MG63 (cell line): Measurements from ENCODE around the gene KCNQ1. TPM values are rescaled to one million over a fixed set of nuclear protein-coding genes. Genes with fewer than 3 reads are reported as not detected.

Experiments used
- DNase-seq: peaks from one replicate; pipeline ENCODE4 v3.0.0-alpha.2; 2020
- H3K27me3 ChIP-seq: fragments of 250-450 bp; sonication (Bioruptor Pico); 2 replicates; pipeline ENCODE4 v1.5.1; 2020; ENCODE audit warnings: mild to moderate bottlenecking, moderate library complexity
- H3K36me3 ChIP-seq: fragments of 250-450 bp; sonication (Bioruptor Pico); 2 replicates; pipeline ENCODE4 v1.5.1; 2020; ENCODE audit warnings: mild to moderate bottlenecking, moderate library complexity
- H3K4me3 ChIP-seq: fragments of 250-450 bp; sonication (Bioruptor Pico); 2 replicates; pipeline ENCODE4 v1.5.1; 2020; ENCODE audit warnings: mild to moderate bottlenecking, moderate library complexity
- H3K9me3 ChIP-seq: fragments of 250-450 bp; sonication (Bioruptor Pico); 2 replicates; pipeline ENCODE4 v1.5.1; 2020; ENCODE audit warnings: mild to moderate bottlenecking, moderate library complexity
- total RNA-seq: library from RNA; depleted of rRNA; stranded (reverse); fragments of >200 nt; shearing (Covaris generic); gene quantifications from 2 replicates; pipeline ENCODE4 v1.2.3, GENCODE V29; 2014; ENCODE audit warnings: low replicate concordance

Gene KCNQ1
- total RNA-seq, 1 experiment from 2014 or later, result not detected

- no peaks in the 10 kb centered on the region for H3K9me3 ChIP-seq
- no peak overlapping the region for H3K4me3 ChIP-seq
- H3K27me3 ChIP-seq, result no peaks in the 10 kb centered on the region
- no peaks in the 10 kb centered on the region for H3K36me3 ChIP-seq
- DNase-seq, result no peak
Observed at GRCh38 chr11:2713661-2714462, 269.1 kb downstream of the KCNQ1 start.

DNA sequence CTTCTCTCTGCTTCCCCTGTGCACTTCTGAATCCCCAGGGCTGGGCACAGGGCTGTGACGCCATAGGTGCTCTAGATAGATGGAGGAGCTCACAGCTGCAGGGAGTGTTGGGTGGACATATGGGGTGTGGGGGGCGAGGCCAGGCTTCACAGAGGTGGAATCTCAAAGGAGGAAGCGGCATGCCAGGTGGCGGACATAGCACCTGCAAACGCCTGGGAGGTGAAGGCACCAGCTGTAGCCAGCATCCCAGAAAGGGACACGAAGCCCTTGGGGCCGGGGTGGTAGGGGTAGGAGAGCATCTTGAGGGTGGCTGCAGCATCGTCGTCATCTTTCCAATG lies 269.6 kb downstream of the KCNQ1 start:
- H3K27me3 ChIP-seq, result no peaks in the 10 kb centered on the region
- no peak overlapping the region for H3K4me3 ChIP-seq
- DNase-seq, result no peak
- H3K9me3 ChIP-seq, result no peaks in the 10 kb centered on the region
- H3K36me3 ChIP-seq, result no peaks in the 10 kb centered on the region

GRCh38 chr11:2714871-2715270 lies 270.1 kb downstream of the KCNQ1 start:
- Histone ChIP-seq H3K4me3 (no peak overlapping the region), H3K9me3 (no peaks in the 10 kb centered on the region), H3K36me3 (no peaks in the 10 kb centered on the region), H3K27me3 (no peaks in the 10 kb centered on the region)
- DNase-seq, result no peak

DNA sequence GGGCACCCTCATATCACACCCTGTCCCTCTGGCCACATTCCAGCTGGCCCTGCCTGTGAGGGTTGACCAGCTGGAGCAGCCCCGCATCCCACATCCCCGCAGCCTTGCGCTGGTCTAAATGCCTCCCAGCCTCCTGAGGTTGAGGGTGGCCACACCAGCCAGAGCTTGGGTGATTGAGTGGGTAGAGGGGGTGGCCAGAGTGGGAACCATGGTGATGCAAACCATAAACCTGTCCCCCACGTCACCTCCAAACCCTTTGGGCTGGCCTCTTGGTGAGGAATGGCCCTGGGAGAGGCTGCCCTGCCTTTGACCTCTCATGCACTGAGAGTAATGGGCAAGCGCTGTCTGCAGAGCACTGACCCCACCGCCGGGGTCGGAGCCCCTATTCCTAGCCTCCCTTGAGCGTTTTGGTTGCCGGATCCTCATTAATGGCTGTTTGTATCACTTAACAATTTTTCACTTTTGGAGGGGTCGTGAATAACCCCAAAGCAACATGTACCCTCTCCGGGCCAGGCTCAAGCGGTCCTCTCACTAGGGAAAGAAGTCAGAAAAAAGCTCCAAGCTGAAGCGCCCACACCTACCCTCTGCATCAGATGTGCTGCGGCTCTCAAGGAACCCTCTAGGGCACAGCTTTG lies 271.0 kb downstream of the KCNQ1 start:
- no peaks in the 10 kb centered on the region for H3K27me3 ChIP-seq

DNA sequence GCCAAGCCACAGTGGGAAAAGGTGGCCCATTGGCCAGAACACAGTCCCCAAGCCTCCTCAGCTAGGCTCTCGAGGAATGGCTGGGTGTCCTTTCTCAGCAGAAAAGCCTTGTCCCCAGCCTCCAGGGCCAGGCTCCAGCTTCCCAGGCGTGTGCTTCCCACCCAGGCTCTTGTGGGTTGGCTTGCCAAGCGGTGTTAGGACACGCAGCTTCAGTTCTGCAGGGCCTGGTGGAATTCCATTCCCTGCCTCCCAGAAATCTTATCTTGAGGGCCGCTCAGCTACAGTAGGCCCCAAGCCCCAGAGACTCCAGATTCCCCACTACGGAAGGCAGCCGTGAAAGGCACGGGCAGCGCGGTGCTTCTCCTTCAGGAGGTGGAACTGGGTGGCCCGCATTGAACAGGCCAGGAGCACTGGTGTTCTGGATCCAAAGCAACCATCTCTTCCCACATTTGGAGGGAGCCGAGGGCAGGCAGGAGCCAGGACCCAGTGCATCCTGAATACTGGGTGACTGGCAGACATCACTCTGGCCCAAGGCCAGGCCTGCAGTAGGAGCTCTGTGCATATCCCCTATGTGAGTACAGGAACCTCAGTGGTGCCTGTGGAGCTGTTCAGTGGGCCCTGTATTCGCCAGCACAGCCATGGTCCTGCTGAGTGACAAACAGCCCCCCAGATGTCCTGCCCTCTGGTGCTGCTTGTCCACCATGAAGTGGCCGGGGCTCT lies 271.7 kb downstream of the KCNQ1 start:
- DNase-seq, result no peak
- no peaks in the 10 kb centered on the region for H3K9me3 ChIP-seq
- H3K27me3 ChIP-seq, result no peaks in the 10 kb centered on the region
- no peaks in the 10 kb centered on the region for H3K36me3 ChIP-seq
- no peak overlapping the region for H3K4me3 ChIP-seq

More for the DNA sequence above, 271.0 kb downstream of the KCNQ1 start:
- H3K36me3 ChIP-seq, result no peaks in the 10 kb centered on the region
- DNase-seq, result no peak
- no peaks in the 10 kb centered on the region for H3K9me3 ChIP-seq
- H3K4me3 ChIP-seq, result no peak overlapping the region

- H3K36me3 ChIP-seq, result no peaks in the 10 kb centered on the region
- no peak for DNase-seq
- H3K27me3 ChIP-seq, result no peaks in the 10 kb centered on the region
- no peaks in the 10 kb centered on the region for H3K9me3 ChIP-seq
- no peak overlapping the region for H3K4me3 ChIP-seq
Observed at GRCh38 chr11:2717561-2718325, 272.9 kb downstream of the KCNQ1 start.

DNA sequence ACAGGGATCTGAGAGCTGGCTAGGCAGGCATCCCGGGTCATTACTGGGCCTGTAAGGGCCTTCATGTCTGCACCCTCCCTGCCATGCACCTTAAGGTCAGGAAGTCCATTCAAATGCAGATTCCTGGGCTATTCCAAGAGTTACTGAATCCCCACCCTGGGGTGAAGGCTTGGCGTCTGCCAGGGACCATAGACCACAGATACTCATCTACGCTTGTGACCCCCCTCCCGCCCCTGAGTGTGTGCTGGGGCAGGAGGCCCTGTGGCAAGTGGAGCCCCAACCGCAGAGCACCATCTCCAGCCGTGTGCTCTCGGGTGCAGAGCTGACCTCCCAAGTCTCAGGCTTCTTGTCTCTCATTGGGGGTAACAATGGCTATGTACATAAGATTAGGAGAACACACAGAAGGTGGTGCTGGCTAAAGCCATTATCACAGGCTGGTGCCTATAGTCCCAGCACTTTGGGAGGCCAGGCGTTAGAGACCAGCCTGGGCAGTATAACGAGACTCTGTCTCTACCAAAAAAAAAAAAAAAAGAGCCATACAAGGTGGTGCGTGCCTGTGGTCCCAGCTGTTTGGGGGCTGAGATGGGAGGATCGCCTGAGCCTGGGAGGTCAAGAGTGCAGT lies 274.1 kb downstream of the KCNQ1 start:
- Histone ChIP-seq H3K4me3 (no peak overlapping the region), H3K27me3 (no peaks in the 10 kb centered on the region), H3K9me3 (no peaks in the 10 kb centered on the region), H3K36me3 (no peaks in the 10 kb centered on the region)
- DNase-seq, result no peak

DNA sequence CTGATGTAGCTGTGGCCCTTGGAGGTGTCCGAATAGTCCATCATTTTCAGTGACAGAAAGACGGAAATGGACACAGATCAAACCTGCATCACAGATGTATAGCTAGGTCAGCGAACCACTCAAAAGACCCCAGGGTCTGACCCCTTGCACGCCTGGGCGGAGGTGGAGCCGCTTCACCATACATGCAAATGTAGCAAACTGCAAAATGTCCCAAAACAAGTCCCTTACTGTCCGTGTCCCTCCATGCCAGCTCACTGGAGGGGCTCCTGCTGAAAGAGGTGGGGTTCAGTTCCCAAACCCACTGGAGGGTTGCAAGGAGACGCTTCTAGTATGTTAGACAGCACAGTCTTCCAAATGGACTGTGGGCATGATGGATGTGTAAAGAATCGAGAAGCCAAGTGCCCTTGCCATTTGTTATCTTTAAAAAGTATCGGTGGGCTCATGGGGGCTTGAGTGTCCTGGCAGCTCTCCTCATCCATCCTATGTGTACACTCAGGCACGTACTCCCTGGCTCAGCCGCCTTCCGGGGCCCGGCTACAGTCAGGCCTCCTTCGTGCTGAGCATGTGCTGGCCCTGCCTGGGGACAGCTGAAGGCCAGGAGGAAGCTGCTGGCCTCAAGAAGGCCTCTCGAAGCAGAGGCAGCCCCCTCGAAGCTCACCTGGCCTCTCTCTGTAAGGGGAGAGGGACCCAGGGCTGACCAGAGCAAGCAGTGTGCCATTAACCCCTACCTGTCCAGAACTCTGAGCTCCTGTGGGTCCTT lies 275.2 kb downstream of the KCNQ1 start:
- Histone ChIP-seq H3K4me3 (no peak overlapping the region), H3K36me3 (no peaks in the 10 kb centered on the region), H3K9me3 (no peaks in the 10 kb centered on the region), H3K27me3 (no peaks in the 10 kb centered on the region)
- no peak for DNase-seq

DNA sequence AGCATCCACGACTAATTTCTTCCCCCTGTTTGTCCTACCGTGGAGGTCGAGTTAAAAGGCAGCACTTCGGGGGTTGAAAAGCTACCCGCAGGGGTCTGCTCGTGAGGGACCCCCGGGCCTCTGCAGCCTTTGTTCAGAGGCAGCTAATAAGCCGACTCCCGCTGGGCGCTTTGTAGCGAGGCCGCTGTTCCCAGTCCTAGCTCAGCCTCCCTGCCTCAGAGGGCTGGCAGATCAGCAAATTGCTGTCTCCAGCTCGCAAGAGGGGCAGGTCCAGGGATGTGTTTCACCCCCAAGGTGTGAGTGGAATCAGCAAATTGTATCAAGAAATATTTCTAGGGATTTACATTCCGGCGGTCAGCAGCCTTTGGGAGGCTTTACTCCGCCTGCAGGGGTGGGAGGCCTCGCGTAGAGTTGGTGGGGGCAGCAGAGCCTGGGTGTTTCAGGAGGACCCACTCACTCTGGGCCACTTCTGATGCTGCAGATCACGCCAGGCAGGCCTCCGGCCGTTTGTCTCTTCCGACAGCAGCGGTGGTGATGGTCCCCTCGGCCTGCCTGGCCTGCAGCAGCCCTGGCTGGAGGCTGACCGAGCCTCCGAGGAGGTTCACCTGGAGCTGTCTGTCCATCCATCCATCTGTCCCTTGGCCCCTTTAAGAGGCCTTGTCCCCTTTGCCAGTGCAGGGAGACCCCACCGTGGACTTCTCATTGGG lies 276.6 kb downstream of the KCNQ1 start:
- Histone ChIP-seq H3K9me3 (no peaks in the 10 kb centered on the region), H3K27me3 (no peaks in the 10 kb centered on the region), H3K36me3 (no peaks in the 10 kb centered on the region), H3K4me3 (no peak overlapping the region)
- no peak for DNase-seq

DNA sequence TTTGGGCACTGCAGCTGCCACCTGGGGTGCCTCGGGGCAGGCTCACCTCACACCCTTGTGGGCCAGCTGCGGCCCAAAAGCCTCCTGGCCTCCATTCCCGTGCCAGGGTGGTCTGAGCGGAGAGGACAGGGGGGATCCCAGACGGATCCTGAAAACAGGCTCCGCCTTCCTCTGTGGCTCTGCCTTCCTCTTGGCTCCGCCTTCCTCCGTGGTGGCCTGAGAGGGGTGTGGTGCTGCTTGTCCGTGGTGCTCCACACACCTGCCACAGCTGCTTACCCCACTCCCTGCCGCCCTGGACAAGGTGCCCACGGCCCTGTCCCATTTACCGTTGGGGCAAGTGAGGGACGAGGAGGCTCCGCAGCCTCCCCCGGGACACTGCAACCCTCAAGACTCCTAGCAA lies 278.1 kb downstream of the KCNQ1 start:
- H3K27me3 ChIP-seq, result no peaks in the 10 kb centered on the region
- no peak overlapping the region for H3K4me3 ChIP-seq

DNA sequence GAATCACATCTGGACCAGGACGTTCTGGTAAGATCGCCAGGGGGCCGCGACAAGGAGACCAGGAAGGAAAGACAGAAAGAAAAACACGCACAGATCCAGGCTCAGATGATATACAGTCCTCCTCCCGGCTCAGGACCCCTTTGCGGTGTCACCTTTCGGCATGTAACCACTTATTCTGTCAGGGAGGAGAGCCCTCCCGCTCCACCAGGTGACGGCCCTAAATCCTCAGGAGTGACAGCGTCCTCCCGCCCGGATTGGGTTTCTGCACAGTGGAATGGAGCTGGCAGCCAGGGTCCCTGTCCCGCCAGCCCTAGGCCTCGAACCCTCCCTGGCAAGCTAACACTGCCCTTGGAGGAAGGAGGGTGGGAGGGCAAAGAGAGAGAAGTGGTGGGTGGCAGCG lies 279.3 kb downstream of the KCNQ1 start:
- H3K9me3 ChIP-seq, result no peaks in the 10 kb centered on the region
- DNase-seq, result no peak
- no peaks in the 10 kb centered on the region for H3K36me3 ChIP-seq
- no peaks in the 10 kb centered on the region for H3K27me3 ChIP-seq
- H3K4me3 ChIP-seq, result no peak overlapping the region

More for the DNA sequence above, 278.1 kb downstream of the KCNQ1 start:
- no peak for DNase-seq
- H3K36me3 ChIP-seq, result no peaks in the 10 kb centered on the region
- H3K9me3 ChIP-seq, result no peaks in the 10 kb centered on the region

- Histone ChIP-seq H3K27me3 (no peaks in the 10 kb centered on the region), H3K9me3 (no peaks in the 10 kb centered on the region), H3K4me3 (no peak overlapping the region), H3K36me3 (no peaks in the 10 kb centered on the region)
- DNase-seq, result no peak
Observed at GRCh38 chr11:2724653-2725367, 280.0 kb downstream of the KCNQ1 start.

GRCh38 chr11:2725368-2726300 lies 280.8 kb downstream of the KCNQ1 start:
- Histone ChIP-seq H3K27me3 (no peaks in the 10 kb centered on the region), H3K9me3 (no peaks in the 10 kb centered on the region), H3K4me3 (no peak overlapping the region), H3K36me3 (no peaks in the 10 kb centered on the region)
- DNase-seq, result no peak

DNA sequence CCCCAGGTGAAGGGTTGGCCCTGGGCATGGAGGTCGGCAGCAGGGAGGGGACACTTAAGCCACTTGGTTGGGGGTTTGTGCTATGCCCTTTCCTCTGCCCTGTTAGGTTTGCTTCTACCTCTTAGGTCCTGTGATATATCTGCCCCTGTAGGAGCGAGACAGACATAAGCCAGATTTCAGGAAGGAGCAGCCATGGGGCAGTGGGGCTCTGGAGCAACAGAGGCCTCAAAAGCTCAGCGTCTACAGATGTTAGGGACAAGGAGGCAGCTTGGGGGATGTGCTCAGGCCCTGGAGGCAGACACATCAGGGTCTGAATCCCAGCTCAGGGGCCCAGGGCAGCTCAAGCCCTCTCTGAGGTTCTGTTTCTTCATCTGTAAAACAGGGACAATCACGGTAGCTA lies 282.2 kb downstream of the KCNQ1 start:
- no peaks in the 10 kb centered on the region for H3K36me3 ChIP-seq
- no peaks in the 10 kb centered on the region for H3K27me3 ChIP-seq
- no peak for DNase-seq
- no peak overlapping the region for H3K4me3 ChIP-seq
- no peaks in the 10 kb centered on the region for H3K9me3 ChIP-seq
